Measurements from ENCODE around the gene KIAA0930.

KIAA0930 gene

GRCh38 chr22:45229181-45229580 lies 11.5 kb downstream of the KIAA0930 start:
- H3K9me3 ChIP-seq (ENCODE audit: severe bottlenecking): no peaks in the 10 kb centered on the region
- no peaks in the 10 kb centered on the region for H3K27me3 ChIP-seq (ENCODE audit: insufficient read depth, low read depth, severe bottlenecking)
- H3K4me3 ChIP-seq (ENCODE audit: low read depth, low read length): no peak overlapping the region
- no peak for DNase-seq
- H3K27ac ChIP-seq: no peak overlapping the region
- no peaks in the 10 kb centered on the region for H3K36me3 ChIP-seq
- TF ChIP-seq CTCF (IDR thresholded peaks at IDR 0.05; ENCODE audit: low read depth, low read length): no peak

- no peaks in the 10 kb centered on the region for H3K27me3 ChIP-seq (ENCODE audit: insufficient read depth, low read depth, severe bottlenecking)
- H3K4me3 ChIP-seq (ENCODE audit: low read depth, low read length): no peak overlapping the region
- no peaks in the 10 kb centered on the region for H3K36me3 ChIP-seq
- H3K27ac ChIP-seq: no peak overlapping the region
- TF ChIP-seq CTCF (IDR thresholded peaks at IDR 0.05; ENCODE audit: low read depth, low read length): no peak
- DNase-seq: no peak
- no peaks in the 10 kb centered on the region for H3K9me3 ChIP-seq (ENCODE audit: severe bottlenecking)
These were observed 12.3 kb downstream of the KIAA0930 start for GRCh38 chr22:45228401-45228754.

DNA sequence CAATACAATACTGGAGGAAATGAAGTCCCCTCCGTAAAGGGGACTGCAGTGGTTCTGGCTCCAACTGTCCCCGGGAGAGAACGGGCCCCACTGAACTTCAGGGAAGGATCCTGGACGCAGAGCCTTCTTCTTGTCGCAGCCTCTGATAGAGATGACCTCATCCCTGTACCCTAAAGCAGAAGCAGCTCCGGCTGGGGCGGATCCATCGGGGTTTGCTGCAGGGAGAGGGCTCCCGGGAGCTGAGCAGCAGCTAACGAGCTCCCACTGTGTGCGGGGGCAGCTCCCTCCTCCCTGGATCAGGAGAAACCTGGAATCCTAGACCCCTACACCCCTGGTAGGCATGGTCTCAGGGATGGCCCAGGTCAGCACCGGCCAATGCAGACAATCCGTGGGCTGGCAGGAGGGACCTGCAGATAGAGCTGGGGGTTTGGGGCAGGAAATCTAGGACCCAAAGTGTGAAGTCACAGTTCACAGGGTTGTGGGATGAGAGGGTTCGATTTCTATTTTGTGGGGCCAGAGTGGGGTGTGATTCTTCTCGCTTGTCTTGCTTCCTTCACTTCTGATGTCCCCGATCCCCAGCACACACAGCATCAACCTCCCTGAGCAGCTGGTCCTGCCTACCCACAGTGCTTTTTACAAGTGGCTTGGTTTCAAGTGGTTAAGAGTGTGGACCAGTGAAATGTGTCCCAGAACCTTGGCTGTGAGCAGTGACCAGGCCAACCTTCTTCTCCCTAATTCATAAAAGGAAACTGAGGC lies 12.9 kb downstream of the KIAA0930 start:
- Histone ChIP-seq H3K9me3 (ENCODE audit: severe bottlenecking) (no peaks in the 10 kb centered on the region), H3K4me3 (ENCODE audit: low read depth, low read length) (no peak overlapping the region), H3K27ac (no peak overlapping the region), H3K27me3 (ENCODE audit: insufficient read depth, low read depth, severe bottlenecking) (no peaks in the 10 kb centered on the region), H3K36me3 (no peaks in the 10 kb centered on the region)
- no peak for DNase-seq
- TF ChIP-seq CTCF (IDR thresholded peaks at IDR 0.05; ENCODE audit: low read depth, low read length): no peak

DNA sequence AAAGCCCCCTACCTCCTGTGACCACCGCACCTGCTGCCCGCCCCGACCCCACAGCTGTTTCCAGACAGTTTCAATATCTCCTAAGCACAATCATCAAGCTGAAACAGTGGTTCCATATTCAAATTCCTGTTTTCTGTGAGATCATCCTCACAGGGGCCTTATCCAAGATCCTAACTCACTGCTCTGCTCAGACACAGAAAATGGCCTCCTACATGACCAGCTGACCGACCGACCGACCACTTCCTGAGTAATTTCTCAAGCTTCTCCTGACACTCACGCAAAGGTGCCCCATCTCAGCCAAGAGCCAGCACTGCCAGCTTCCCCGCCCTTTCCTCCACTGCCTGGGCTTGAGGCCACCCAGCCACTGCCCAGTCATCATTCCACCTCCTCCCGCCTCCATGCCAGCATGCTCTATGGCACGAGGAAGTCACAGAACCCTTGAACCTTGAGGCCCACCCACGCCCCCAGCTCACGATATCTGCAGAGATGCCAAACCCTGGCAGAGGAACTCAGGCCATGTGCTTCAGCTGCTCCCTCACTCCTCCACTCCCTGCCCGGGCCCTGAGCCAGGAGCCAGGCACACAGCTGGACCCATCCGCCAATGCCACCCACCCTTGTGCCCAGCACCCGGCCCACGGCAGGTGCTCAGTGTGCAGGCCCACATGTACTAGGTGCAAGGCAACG lies 14.0 kb downstream of the KIAA0930 start:
- no peaks in the 10 kb centered on the region for H3K27me3 ChIP-seq (ENCODE audit: insufficient read depth, low read depth, severe bottlenecking)
- no peaks in the 10 kb centered on the region for H3K36me3 ChIP-seq
- H3K27ac ChIP-seq: no peak overlapping the region
- H3K4me3 ChIP-seq (ENCODE audit: low read depth, low read length): no peak overlapping the region
- H3K9me3 ChIP-seq (ENCODE audit: severe bottlenecking): no peaks in the 10 kb centered on the region
- no peak for DNase-seq
- no peak for TF ChIP-seq CTCF (IDR thresholded peaks at IDR 0.05; ENCODE audit: low read depth, low read length)

DNA sequence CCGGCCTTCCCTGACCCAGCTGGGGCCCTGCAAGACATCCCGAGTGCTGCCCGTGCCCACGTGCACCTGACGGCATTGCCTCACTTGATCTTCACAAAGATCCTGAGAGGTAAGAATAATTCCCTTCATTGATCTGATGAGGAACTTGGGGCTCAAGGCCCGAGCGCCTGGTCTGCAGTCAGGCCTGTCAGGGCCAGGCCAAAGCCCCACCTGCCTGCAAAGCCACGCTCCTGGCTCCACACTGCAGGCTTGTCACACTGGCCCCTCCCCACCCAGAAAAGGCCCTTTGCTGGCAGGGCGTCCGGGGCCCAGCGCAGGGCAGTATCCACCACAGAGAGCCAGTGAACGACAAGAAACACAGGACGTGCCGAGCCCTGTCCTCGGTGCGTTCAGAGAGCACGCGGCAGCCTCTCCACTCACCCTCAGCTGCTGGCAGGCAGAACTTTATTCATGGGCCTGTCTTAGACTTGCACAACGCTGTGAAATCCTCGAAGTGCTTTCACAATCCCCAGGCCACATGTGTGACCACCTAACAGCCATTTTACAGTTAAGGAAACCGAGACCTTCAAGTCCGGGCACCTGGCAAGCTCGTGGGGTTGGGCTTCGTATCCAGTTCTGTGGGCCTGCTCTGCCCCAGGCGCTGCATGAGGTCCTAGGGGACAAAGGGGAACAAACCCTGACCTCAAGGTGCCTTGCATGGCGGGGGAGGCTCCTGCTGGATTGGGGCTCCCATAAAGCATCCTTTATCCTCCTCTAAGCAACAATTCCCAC lies 14.8 kb downstream of the KIAA0930 start:
- no peak for TF ChIP-seq CTCF (IDR thresholded peaks at IDR 0.05; ENCODE audit: low read depth, low read length)
- Histone ChIP-seq H3K9me3 (ENCODE audit: severe bottlenecking) (no peaks in the 10 kb centered on the region), H3K4me3 (ENCODE audit: low read depth, low read length) (no peak overlapping the region), H3K27ac (no peak overlapping the region), H3K27me3 (ENCODE audit: insufficient read depth, low read depth, severe bottlenecking) (no peaks in the 10 kb centered on the region), H3K36me3 (no peaks in the 10 kb centered on the region)
- DNase-seq: no peak
